Fibroblast of the aortic adventitia (primary cell): ENCODE measurements around the gene ENPP7. TPM values are rescaled to one million over a fixed set of nuclear protein-coding genes. Genes with fewer than 3 reads are reported as not detected.

ENCODE experiments used
- DNase-seq: peaks from one replicate; pipeline ENCODE4 v3.0.0-alpha.2; 2010; ENCODE audit warnings: low read depth
- H3K4me3 ChIP-seq: 2 replicates; pipeline ENCODE4 v1.5.1; 2011; ENCODE audit warnings: low read depth, mild to moderate bottlenecking, control low read depth, low read length, moderate library complexity
- total RNA-seq: library from RNA; depleted of rRNA; stranded (reverse); fragments of >200 nt; gene quantifications from 2 replicates; pipeline ENCODE4 v1.2.3, GENCODE V29; 2012; ENCODE audit warnings: low replicate concordance
- TF ChIP-seq, protein P1 (sequence below): IDR thresholded peaks from 2 replicates; pipeline ENCODE4 v1.5.1; 2011; ENCODE audit warnings: mild to moderate bottlenecking, low read length, control low read depth, inconsistent platforms; ENCODE audit not compliant: insufficient read depth

Gene ENPP7
- total RNA-seq, 1 donor, result not detected

GRCh38 chr17:79686476-79686875 lies 44.3 kb upstream of the ENPP7 start:
- DNase-seq, result no peak
- TF ChIP-seq, protein P1, sequence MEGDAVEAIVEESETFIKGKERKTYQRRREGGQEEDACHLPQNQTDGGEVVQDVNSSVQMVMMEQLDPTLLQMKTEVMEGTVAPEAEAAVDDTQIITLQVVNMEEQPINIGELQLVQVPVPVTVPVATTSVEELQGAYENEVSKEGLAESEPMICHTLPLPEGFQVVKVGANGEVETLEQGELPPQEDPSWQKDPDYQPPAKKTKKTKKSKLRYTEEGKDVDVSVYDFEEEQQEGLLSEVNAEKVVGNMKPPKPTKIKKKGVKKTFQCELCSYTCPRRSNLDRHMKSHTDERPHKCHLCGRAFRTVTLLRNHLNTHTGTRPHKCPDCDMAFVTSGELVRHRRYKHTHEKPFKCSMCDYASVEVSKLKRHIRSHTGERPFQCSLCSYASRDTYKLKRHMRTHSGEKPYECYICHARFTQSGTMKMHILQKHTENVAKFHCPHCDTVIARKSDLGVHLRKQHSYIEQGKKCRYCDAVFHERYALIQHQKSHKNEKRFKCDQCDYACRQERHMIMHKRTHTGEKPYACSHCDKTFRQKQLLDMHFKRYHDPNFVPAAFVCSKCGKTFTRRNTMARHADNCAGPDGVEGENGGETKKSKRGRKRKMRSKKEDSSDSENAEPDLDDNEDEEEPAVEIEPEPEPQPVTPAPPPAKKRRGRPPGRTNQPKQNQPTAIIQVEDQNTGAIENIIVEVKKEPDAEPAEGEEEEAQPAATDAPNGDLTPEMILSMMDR, result no peak
- no peak overlapping the region for H3K4me3 ChIP-seq

GRCh38 chr17:79690466-79690865 lies 40.3 kb upstream of the ENPP7 start:
- TF ChIP-seq, protein P1, result no peak
- DNase-seq, result no peak
- no peak overlapping the region for H3K4me3 ChIP-seq

DNA sequence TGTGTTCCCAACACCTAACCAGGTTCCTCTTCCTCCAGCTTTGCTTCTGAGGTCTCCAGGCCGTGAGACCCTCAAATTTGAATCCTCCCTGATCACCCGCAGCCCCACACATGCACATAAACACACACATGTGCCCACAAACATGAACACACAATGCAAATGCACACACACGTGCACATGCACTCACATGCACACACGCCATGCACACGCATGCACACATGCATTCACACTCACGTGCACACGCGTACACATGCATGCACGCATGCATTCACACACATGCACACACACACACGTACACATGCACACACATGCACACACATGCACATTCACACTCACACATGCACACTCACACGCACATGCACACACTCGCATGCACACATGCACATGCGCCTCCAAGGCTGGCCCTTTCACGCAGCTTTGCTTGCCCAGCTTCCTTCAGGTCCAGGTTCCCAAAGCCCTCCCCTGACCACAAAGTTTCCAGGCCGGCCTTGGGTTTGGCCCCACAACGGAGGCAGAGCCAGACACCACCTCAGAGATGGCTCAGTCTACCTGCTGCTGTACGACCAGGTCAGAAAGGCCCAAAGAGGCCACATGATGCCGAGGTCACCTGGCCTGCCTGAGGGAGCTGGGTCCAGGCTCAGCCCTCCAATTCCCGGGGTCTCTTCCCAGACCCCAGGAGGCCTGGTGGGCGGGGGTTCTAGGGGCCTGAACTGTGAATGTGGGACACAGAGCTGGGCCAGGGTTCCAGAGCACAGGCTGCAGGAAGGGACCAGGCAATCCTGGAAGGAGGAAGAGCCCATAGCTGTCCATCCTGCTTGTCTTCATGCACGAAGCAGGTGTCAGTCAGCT lies 39.5 kb upstream of the ENPP7 start:
- TF ChIP-seq, protein P1, result no peak
- no peak overlapping the region for H3K4me3 ChIP-seq
- no peak for DNase-seq

GRCh38 chr17:79691931-79692330 lies 38.8 kb upstream of the ENPP7 start:
- TF ChIP-seq, protein P1, result no peak
- DNase-seq, result peak; percentile 76
- no peak overlapping the region for H3K4me3 ChIP-seq

DNA sequence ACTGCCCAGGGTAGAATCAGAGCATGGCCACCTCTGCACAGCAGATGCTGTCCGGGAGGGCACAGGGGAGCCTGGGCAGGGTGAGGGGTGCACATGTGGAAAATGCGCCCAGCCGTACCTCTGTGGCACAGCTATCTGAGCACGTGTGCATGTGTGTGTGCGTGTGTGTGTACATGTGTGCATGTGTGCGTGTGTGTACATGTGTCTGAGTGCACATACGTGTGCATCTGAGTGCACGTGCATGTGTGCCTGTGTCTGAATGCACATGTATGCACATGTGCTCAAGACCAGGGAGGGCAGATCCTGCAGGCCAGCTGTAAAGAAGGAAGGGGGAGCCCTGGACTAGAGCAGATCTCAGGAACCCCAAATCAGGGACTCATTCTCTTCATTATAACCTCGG lies 37.3 kb upstream of the ENPP7 start:
- DNase-seq, result no peak
- TF ChIP-seq, protein P1, result no peak
- no peak overlapping the region for H3K4me3 ChIP-seq

DNA sequence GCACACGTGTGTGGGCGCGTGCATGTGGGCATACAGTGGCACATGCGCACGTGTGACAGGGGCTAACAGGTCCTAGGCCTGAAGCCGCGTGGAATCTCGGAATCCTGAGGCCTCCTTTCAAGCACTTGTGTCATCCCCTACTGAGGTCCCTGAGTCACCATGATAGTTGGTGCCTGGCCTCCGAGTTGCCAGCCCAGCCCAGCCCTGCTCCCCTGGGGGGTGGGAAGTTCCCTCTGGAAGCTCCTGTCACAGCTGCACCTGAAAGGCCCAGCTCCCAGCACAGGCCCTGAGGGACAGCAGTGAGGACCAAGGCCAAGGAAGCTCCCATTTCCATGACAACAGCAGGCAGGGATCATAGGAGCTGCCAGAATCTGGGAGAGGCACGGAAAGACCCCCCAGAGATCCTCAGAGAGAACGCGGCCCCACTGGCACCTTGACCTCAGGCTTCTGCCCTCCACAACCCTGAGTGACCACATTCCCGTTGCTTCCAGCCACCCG lies 35.4 kb upstream of the ENPP7 start:
- peak; percentile 3 for DNase-seq

More for the DNA sequence above, 35.4 kb upstream of the ENPP7 start:
- no peak overlapping the region for H3K4me3 ChIP-seq
- TF ChIP-seq, protein P1, result no peak
